Stomach (tissue), 4 donors: ENCODE data around the gene AKR1B15.

Experiments
- EP300 ChIP-seq: sonication (generic); formaldehyde crosslinking; IDR thresholded peaks from one replicate; pipeline ENCODE4 v1.6.1; 2017; ENCODE audit warnings: antibody characterized with exemption
- POLR2A ChIP-seq, 4 donors: fragments of 450-650 bp; IDR thresholded peaks; one replicate each; pipeline ENCODE4 v1.6.1; 2016; ENCODE audit warnings: antibody characterized with exemption in 4 of 4, control low read depth in 2 of 4, mild to moderate bottlenecking in 1 of 4, moderate library complexity in 1 of 4
- POLR2AphosphoS5 ChIP-seq, 3 donors: sonication (generic); formaldehyde crosslinking; IDR thresholded peaks; one replicate each; pipeline ENCODE4 v1.6.1; 2016; ENCODE audit warnings: antibody characterized with exemption in 3 of 3

- no peak for TF ChIP-seq POLR2AphosphoS5 (IDR thresholded peaks at IDR 0.05)
- no peak for TF ChIP-seq EP300
- TF ChIP-seq POLR2A (IDR thresholded peaks at IDR 0.05), result no peak
Measured at GRCh38 chr7:134587750-134588149, 38.8 kb downstream of the AKR1B15 start.
